ENCODE data around the gene MYH6.
"Not testable (repeated sequence)": the region's sequence is repeated elsewhere in the genome, so short reads cannot be mapped to it uniquely, and the experiment has no call there.

The MYH6 gene

DNA sequence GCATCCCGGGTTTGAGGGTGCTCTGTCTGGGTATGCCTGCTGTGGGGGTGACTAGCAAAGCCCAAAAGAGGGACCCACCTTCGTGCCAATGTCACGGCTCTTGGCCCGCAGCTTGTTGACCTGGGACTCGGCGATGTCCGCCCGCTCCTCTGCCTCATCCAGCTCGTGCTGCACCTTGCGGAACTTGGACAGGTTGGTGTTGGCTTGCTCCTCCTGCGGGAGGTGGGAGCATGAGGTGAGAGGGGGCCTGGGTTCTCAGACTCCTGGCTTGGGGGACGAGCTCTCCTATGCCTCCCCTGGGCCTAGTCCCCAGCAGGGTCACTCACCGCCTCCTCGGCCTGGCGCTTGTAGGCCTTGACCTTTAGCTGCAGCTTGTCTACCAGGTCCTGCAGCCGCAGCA is 5.6 kb upstream of the MYH6 start:
- DNase-seq = no peak

GRCh38 chr14:23411563-23412525 is 3.8 kb upstream of the MYH6 start:
- no peak for DNase-seq

DNA sequence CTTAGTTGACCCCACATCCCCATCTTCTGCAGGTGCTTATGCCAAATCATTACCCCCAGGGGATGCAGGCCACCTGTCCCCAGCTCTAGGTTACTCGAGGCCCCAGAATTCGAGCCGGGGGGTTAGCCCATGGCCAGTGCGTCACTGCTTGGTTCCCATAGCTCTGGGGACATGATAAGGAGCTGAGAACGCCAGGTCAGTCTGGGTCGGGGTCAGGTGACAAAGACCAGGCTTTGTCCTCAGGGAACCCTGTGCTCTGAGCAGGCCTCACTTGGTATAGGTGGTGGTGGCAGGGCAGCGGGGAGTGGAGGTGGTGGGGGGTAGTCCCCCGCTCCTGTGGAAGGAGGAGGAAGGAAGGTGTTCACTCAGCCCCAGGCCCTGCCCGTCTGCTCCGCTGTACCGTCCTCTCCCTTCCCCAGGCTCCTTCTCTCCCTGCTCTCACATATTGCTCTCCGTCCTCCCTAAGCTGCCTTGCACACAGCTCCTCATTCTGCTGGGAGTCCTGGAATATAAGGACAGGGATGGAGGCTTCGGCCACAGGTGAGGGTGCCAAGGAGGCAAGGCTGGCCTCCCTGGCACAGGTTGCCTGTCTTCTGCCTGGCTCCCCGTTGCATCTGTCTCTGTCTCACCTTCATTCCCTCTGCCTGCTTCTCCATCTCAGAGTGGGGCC is 2.0 kb upstream of the MYH6 start:
- DNase-seq = no peak

GRCh38 chr14:23409475-23409874 is 1.4 kb upstream of the MYH6 start:
- no peak for DNase-seq

GRCh38 chr14:23408307-23408630 is 196 bp upstream of the MYH6 start:
- no peak for DNase-seq

DNA sequence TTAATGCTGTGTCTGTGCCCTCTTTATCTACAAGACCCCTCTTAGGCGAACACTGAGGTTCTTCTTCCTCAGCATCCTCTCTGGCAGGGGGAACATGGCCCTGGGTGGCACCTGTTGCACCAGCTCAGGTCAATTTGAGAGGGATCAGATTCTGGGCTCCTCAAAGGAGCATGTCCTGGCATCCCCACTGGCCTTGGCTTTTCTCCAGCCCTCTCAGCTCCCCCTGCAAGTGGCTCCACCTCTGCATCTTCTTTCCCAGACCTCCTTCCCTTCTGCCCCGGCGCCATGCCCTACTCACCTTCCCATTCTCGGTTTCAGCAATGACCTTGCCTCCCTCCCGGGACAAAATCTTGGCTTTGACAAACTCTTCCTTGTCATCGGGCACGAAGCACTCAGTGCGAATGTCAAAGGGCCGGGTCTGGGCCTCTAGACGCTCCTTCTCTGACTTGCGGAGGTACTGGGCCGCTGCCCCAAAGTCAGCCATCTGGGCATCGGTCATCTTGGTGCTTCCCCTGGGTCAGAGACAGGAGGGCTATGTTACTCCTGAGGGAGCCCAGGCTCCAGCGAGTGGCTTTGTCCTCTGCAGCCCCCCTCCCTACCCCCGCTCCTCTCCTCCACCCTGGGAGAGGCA is 1.2 kb downstream of the MYH6 start:
- no peak for DNase-seq

- DNase-seq = no peak
Measured at GRCh38 chr14:23406244-23406643, 1.8 kb downstream of the MYH6 start.

GRCh38 chr14:23405516-23406025 is 2.5 kb downstream of the MYH6 start:
- DNase-seq = no peak

DNA sequence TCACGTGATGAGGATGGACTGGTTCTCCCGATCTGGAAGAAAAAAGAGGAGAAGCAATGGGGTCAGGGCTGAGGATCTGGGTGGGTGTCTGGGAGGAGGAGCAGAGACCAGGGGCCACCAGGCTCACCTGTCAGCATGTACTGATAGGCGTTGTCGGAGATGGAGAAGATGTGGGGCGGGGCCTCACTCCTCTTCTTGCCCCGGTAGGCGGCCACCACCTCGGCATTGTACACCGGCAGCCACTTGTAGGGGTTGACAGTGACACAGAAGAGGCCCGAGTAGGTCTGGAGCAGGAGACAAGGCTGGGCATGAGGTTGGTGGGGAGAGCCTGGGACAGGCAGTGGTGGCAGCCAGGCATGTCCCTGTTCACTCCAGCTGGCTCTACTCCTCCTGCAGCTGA is 3.0 kb downstream of the MYH6 start:
- DNase-seq = no peak

DNA sequence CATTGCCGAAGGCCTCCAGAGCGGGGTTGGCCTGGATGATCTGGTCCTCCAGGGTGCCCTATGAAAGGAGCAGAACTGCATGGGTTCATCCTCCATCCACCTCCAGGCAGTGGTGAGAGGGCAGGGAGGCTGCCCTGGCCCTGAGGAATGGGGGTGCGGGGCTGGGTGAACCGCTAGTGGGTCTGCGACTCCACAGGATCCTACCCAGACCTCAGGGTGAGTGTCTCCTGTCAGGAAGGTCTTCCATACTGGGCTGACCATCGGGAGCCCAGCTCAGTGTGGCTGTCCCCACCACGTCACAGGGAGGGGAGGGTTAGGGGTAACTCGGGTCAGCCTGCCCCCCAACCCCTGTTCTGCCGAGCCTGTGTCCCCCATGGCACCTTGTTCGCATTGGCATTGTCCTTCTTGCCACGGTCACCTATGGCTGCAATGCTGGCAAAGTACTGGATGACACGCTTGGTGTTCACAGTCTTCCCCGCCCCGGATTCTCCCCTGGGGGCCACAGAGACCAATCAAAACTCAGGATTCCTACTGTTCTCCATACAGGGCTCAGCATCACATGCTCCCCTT is 3.7 kb downstream of the MYH6 start:
- no peak for DNase-seq

- no peak for DNase-seq
Measured at GRCh38 chr14:23403908-23404307, 4.2 kb downstream of the MYH6 start.

DNA sequence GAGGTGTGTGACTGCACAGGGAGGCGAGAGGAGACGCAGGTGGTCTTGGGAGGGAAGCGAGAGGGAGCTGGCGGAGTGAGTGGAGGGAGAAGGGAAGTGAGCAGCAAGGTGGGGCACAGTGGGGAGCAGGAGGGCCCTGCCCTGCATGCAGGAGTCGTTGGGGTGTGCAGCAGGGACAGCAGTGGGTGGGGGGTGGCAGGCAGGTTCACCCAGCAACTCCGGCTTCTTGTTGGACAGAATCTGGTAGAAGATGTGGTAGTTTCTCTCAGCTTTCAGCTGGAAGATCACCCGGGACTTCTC is 5.0 kb downstream of the MYH6 start:
- DNase-seq = no peak

DNA sequence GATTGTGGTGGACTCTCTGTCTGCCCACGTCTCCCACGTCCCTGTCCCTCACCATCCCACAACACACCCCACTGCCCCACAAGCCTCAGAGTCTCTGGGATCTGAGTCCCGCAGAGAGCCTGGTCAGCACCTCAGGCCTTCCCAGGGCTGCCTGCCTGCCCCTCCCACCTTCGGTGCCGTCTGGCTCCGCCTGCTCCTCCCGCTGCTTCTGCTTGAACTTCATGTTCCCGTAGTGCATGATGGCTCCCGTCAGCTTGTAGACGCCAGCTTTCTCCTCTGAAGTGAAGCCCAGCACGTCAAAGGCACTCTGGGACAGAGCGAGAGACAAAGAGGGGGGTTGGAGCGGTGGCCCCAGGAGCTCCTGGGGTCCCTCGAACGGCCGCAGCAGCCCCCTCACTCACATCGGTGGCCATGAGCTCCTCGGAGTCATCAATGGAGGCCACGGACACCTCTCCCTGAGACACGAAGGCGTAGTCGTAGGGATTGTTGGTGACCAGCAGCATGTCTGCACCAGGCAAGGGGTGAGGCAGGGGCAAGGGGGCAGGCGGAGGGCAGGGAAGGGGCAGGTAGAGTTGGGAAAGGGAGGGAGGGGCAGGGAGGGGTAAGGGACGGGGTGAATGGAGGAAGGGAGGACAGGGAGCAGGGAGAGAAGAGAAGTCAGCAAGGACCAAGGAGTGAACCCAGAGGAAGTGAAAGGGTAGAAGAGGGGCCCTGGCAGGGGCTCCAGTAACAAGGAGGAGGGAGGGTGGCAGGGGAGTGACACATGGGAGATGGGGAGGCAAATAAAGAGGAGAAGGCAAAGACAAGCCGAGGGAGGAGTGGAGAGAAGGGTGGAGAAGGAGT is 5.6 kb downstream of the MYH6 start:
- DNase-seq = no peak

- peak; percentile 20 for DNase-seq
Measured at GRCh38 chr14:23401291-23401690, 6.8 kb downstream of the MYH6 start.

DNA sequence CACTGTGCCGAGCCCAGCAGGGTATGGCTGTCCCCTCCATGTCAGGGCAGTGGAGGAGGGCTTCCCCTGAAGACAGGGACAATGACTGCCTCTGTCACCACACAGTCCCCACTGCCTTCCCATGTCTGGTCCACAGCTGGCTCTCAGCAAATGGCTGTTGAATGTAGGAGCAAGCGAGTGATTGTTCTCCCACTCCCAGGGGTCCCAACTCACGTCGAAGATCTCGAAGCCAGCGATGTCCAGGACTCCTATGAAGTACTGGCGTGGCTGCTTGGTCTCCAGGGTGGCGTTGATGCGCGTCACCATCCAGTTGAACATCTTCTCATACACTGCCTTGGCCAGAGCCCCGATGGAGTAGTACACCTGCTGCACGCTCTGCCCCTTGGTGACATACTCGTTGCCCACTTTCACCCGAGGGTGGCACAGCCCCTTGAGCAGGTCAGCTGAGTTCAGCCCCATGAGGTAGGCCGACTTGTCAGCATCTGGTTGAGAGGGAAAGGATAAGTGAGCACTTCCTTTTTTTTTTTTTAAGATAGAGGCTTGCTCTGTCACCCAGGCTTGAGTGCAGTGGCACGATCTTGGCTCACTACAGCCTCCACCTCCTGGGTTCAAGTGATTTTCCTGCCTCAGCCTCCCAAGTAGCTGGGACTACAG is 7.5 kb downstream of the MYH6 start:
- peak; percentile 16 for DNase-seq

- DNase-seq = no peak
Measured at GRCh38 chr14:23399591-23399990, 8.5 kb downstream of the MYH6 start.

DNA sequence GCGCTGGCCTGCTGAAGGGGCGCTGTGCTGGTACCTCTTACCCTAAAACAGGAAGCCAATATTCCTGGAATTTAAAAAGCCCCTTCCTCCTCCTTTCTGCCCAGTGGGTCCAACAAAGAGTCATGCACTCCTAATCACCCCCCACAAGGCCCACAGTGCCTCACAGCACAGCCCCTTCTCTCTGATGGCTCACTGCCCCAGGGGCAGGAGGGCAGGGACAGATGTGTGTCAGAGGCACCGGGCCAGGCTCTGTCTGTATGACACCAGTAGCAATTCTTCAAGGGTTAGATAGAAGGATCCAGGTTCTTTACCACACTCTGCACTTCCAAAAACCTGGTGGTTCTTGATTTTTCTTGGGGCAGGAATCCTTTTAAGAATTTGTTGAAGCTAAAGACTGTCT is 8.9 kb downstream of the MYH6 start:
- DNase-seq = no peak

DNA sequence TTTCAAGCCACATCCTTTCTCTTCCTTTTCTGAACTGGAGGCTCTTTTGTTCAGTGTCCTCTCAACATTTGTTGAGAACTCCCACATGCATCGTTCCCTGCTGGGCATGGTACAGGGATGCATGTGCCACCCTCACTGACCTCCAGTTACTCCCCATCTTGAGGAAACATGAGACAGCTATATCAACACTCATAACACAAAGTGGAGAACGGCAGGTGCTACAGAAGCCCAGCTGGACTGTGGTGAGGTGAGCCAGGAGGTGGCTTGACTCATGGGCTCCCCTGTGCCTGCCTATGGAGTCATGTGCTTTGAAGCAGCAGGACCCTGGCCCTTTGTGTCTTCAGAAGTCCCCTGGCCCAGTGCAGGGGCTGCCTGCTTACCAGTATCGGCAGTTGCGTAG is 9.7 kb downstream of the MYH6 start:
- DNase-seq = no peak

DNA sequence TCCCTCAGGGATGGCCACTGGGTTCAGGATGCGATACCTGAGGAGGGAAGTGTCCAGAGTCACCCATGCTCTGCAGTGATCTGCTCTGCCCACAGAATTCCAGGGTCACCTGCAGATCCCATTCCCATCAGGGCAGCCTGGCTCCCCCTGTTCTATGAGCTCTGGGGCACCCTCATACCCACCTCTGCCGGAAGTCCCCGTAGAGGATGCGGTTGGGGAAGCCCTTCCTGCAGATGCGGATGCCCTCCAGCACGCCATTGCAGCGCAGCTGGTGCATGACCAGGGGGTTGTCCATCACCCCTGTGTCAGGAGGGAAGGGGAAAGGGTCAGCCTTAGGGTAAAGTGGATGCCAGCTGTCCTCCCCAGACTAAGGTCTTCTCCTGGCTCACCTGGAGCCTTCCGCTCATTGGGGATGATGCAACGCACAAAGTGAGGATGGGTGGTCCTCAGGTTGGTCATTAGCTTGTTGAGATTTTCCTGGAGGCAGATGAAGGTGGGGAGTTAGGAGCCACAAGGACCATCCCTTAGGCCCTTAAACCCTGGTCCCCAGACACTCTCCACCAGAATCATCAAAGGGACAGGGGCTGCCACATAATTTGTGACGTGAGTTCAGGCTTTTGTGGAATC is 11.2 kb downstream of the MYH6 start:
- DNase-seq = no peak

DNA sequence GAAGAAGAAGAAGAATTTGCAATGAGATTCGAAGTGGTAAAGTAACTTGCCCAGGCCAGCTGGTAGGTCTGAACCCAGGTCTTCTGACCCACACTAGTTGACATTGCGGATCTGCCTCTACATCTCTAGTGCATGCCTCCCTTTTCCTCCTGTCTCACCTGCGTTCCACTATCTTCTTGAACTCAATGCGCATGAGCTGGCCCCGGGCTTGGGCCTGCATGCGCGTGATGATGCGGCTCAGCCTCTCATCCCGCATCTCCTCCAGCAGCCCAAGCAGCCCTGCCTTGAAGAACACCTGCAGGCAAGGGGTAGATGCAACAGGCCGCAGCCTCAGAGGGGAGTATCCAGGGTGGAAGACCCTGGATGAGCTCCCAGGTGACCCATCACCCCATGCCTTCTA is 11.9 kb downstream of the MYH6 start:
- DNase-seq = no peak

- DNase-seq = no peak
Measured at GRCh38 chr14:23392613-23393012, 15.5 kb downstream of the MYH6 start.

GRCh38 chr14:23389871-23390270 is 18.2 kb downstream of the MYH6 start:
- DNase-seq = not testable (repeated sequence)
